NCI-H1930 (cell line): Measurements from ENCODE around the gene ARAF.

ENCODE experiments used
- DNase-seq, 2 experiments: peaks; one replicate each; lab custom pipeline; 2025; lab: John Stamatoyannopoulos, UW

Gene ARAF

GRCh38 chrX:47620303-47620685 is 59.3 kb downstream of the ARAF start:
- no peak for DNase-seq
